ENCODE data around the gene PTP4A2.

DNA sequence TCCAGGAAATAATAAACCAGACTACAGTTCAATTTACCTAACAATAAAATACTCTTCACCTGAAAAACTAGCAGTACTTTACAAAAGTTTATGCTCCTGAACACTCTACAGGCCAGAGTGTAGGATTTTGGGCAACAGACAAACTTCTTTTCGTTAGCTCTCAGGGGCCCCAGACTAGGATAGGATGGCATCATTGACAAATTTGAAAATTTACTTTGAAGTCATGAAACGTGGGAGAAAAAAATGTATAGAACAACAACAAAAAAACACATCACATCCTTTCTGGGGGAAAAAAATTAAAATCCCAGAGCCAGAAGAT is 1.2 kb downstream of the PTP4A2 start:
- TF ChIP-seq CTCF (IDR thresholded peaks at IDR 0.05) (no peak), POLR2A (IDR thresholded peaks at IDR 0.05) (no peak)

All from adrenal gland (tissue), 5 donors.